Activated CD4-positive, alpha-beta T cell treated with anti-CD3 and anti-CD28 coated beads for 24 hours (primary cell): ENCODE measurements around the gene CNTD1.
A peak's percentile ranks its signal among the peaks of the same experiment; 100 is the strongest.

ENCODE experiments used
- DNase-seq, 2 donors: peaks; one replicate each; pipeline ENCODE4 v3.0.0-alpha.2; 2020; ENCODE audit warnings: low read depth in 2 of 2

Gene CNTD1

DNA sequence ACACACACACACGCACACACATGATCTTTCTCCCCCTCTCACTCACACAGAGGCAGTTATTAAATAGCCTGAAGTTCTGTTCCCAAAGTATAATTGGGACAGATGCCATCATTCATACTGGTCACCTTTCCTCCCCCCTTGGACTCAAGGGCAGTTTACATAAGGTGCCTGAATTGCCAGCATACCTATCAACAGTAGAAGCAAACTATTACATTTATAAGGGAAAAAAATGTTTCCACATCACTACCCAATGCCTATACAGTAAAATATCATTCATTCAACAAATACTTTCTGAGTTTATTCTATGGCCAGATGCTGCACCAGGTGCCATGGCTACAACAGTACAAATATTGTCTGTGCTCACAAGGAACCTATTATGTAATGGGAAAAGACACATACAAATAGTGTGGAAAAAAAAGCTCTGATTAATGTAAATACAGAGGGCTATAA, 6.3 kb downstream of the CNTD1 start:
- DNase-seq = no peak

DNA sequence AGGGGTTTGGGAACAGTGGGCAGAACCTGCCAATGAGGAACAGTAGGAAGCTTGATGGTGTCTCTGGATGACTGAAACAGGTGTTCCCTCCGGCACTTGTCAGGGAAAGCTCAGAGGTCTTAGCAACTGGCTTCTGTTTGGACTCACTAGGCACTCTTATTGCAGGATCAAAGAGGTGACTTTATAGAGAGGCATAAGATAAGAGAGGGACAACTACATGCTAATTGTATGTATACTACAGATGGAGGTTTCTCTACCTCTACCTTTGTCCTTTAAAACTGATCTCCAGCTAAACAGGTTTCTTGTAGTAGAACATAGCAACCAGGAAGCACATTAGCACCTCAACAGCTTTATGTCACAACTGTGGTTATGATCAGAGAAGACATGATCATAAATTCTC, 7.6 kb downstream of the CNTD1 start:
- no peak for DNase-seq

DNA sequence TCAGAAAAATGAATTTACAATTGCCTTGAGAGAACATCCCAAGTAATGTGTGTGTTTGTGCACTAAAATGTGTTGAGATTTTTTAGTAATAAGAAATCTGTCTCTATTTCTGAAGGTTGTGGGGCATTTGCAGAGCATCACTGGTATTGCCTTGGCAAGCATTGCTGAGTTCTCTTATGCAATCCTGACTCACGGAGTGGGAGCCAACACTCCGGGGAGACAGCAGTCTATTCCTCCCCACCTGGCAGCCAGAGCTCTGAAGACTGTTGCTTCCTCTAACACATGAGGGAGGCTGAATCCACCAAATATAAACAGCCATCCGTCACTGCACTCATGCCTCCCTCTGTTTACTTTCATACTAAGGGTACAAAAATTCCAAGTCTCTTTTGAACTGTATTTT, 10.6 kb downstream of the CNTD1 start:
- no peak for DNase-seq

DNA sequence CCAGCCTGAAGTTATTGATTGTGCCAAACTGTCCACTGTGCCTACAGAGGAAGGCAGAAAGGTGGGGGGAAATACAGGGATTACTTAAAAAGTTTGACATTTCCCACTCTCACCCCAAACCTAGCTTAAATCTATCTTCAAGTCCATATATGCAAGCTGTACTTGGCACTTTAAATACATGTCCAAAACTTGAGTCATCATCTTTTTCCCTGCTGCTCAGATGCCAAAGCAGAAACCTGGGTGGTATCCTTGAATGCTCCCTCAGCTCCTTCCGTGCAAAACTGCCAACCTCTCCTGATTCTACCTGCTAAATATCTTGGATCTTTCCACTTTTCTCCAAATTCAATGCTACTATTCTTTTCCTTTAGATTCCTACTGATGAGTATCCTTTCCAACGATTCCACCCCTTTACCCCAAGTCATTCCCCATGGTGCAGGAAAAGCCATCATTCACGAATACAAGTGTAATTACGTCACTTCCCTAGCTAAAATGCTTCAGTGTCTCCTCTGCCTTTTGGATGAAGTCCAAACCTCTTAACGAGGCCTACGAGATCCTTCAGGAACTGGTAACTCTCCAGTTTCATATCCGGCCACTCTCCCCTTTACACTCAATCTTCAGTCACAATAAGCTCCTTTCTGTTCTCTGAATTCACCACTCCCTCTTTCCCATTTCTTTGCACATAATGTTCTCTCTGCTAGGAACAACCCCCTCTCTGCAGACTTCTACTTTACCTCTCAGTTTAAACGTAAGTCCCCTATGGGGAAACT, 16.2 kb downstream of the CNTD1 start:
- DNase-seq = no peak

DNA sequence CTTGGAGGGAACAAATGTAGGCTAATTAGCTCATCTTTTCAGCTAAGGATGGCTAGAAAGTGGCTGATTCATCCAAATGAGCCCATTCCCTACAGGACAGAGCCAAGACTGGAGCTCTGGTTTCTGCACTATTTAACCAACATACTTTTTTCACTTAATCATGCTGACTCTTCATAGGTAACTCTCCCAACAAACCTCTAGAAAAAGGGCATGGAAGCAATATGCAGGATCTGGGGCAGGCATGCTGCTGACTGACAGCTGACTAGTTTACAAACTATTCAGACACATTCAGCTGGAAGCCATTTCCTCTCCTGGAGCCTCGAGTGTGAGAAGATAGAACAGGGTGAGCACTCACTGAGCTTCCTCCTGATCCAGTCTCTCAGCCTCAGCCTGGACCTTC, 19.2 kb downstream of the CNTD1 start:
- no peak for DNase-seq

DNA sequence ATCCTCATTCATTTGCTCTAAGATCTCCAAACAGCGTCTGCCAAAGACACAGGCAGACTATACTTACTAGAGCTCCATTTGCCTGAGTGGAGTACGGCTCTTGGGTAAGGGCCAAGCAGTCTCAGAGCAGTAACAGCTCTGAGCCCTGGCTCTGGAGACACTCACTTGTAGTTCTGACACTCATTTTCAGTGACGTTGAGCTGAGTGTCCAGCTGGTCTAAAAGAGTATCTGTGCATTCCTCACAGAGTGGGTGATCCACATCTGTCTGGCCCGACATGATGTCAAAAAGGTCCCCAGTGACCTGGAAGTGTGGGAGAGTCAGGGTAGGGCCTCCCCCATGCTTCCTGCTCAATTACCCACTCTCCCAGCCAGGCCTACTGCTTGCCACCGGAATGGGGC, 19.7 kb downstream of the CNTD1 start:
- no peak for DNase-seq

DNA sequence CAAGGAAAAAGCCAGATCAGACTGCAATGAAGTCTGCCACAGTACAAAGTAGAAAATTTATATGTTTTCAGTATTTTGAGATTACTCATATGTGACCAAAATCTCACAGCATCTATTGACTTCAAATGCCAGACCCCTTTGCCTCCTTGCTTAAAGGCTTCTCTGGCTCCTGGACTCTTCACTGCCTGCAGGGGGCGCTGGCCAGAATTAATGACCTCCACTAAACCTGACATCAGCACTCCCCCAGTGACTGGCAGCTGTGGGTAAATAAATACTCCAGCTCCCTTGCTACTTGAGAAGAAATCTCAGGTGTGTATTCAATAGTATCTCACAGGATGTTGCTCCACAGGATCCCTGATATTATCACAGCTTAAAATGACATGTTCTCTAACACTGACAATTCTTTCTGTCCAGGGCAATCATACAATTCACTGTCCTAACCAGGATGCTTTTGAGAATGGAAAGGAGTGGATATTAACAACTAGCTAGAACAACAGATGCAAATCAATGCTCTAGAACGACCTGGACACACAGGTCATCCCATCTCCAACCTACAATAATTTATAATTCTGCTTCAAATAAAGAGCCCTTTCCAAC, 21.4 kb downstream of the CNTD1 start:
- DNase-seq = peak; percentile 46 to 63

DNA sequence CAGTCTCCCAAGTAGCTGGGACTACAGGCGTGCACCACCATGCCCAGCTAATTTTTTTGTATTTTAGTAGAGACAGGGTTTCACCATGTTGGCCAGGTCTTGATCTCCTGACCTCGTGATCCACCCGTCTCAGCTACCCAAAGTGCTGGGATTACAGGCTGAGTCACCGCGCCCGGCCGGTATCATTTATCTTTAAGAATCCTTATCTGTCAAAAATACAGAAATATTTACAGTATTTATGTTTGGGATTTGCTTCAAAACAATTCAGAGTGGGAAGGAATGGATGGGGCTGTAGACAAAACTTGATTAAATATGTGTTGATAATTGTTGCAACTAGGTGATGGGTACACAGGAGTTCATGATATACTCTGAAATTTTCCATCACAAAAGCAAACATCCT, 22.5 kb downstream of the CNTD1 start:
- no peak for DNase-seq

DNA sequence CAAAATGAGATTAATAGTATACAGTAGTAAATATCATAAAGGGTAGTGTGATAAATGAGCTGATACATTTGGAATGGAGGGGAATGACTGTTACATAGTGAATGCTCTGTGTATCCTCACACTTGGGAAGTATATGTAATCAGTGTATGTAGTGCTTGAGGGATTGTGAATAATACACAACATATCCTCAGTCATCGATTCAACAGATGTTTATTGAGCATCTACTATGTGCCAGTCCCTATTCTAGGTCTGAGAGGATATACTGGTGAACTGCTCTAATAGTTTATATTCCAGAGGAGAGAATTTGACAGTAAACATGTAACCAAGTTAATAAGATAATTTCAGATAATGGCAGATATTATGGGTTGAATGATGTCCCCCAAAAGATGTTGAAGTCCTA, 28.8 kb downstream of the CNTD1 start:
- DNase-seq = no peak

DNA sequence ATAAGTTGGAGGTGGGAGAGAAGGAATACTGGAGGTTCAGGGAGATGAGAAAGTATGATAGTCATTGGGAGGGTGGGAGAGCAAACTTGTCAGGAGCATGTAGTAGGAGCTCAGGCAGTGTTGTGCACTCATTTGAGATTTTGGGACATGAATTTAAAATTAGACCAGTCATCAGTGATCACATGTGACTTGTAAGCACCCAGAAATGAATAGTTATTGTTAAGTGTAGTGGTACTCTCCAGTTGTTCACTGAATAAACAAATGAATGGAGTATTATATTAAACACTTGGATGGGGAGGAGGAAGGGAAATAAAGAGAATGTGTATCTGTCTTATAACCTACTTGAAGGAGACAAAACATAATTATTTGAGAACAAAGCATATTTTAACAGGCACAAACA, 32.3 kb downstream of the CNTD1 start:
- no peak for DNase-seq

DNA sequence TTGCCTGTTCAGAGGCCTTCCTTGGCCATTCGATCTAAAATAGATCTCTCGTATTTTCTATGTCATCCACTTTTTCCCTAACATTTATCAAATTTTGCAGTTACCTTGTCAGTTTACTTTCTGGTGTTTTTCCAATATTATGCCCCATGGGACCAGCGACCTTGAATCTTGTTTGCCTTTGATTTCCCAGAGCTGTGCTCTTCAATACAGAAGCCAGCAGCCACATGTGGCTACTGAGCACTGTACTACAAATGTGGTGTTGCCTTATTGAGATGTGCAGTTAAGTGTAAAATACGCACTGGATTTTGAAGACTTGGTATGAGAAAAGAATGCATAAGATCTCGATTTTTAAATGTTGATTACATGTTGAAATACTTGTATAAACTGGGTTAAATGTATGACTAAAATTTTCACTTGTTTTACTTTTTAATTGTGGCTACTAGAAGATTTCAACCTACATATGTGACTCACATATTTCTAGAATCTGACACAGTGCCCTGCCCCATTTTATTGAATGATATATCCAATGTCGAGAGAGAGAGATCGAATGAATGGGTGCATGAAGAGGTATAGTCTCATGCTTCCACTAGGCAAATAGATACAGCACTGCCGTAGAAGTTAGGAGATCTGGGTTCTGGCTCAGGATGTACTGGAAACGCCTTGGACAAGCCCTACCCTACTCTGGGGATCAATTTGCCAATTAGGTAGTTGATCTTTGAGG, 33.7 kb downstream of the CNTD1 start:
- DNase-seq = no peak

DNA sequence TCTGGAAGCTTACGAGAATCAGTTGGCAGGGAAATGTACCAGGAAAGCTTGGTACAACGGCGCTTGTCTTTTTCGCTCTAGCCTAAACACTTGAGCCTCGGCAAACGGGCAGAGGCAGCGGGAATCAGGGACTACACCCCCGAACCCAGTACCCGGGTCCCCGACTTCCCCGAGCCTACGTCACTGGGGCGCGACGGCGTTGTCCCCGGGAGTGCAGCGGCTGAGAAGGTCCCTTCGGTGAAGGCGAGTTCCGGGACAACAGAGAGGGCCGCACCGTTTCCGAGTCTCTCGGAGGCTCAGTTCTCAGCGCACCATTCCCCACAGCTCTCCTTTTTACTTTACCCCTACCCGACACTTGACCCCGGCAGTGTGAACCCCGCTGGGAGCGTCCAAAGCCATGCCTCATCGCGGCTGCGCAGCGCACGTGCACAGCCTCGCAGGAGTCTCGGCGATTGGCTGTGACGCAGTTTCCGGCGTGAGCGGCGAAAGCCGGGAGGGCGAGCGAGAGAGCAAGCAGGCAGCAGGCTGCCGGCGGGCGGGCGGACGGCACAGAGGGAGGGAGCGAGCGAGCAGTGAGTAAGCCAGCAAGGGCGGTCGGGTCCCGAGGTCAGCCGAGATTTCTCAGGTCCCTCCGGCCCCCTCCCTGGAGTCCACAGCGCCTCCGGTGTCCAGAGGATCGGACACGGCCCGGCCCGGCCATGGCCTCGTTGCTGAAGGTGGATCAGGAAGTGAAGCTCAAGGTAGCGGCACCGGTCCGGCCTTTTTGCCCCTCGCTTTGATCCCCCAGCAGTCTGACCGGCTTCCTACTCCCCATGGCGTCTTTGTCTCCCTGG, 34.5 kb downstream of the CNTD1 start, which contains the start of gene PSME3:
Gene PSME3, plus strand, starts transcription at position 464 of the 833 bp plus-strand sequence. Its CDS starts 235 bp downstream, at position 699.
- peak; percentile 77 to 85 for DNase-seq

DNA sequence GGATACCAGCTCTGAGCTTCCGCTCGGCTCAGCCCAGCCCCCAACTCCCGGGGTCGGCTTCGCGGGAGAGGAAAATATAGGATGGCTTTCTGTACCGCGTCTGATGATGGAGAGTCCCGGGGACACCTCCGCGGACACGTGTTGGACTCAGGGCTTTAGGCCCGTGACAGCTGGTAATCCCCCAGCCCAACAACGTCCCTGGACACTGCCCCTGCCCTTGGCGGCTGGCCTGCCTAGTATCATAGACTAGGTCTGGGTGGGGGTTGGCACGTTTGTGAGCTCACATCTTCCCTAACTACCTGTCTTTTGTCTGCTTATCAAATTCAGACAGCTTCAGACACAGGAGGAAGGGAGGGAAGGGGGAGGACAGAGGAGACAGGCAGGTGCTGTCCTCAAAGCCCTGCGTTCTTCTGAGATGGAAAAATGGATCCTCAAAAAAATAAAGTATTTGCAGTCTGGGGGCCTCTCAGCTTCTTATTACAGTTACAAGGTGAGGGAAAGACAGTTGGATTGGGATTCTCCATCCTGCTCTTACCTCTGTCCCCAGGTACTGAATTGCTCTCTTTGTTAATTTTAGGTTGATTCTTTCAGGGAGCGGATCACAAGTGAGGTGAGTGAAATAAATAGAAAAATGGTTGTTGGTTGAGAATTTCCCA, 35.2 kb downstream of the CNTD1 start:
- no peak for DNase-seq

DNA sequence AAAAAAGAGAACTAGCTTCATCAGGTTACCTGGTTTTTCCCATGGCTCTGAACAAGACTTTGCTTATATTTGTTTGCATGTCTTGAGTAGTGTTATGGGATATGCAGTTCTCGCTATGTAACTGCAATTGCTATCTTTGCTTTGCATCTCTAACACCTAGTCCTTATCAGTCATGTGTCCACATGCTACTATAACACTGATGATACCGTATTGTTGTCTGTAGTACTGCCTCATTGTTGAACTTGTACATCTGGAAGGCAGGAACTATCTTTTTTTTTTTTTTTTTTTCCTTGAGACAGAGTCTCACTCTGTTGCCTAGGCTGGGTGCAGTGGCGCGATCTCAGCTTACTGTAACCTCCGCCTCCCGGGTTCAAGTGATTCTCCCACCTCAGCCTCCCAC, 37.1 kb downstream of the CNTD1 start:
- DNase-seq = no peak

DNA sequence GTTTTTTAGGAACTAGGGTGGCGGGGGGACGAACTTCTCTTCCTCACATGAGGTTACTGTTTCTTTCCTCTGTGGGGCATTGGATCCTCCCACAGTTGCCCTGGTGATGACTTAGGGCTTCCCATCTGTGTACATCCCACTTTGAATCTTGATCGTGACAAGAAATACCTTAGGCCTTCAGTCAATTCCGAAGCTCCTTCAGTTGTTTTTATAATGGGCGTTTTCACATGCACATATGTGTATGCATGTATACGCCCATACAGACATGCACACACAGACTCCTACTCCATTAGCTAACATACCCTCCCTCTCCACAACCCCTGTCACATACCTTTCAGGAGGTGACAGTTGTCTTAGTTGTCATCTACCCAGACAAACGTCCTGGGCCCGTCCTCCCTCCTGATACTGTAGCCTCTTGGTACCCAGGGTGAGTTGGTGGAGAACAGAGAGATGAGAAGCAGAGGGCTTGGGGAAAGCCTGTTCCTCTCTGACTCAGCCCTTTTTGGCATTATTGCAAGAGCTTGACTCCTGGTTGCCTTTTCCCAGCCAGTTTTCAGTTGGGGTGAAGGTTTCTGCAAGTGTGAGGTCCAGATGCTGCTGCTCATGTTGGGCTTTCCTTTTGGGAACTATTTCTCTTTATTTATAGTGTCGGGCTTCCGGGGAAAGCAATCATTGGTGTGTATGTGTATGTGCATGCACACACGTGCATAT, 43.5 kb downstream of the CNTD1 start:
- DNase-seq = no peak

DNA sequence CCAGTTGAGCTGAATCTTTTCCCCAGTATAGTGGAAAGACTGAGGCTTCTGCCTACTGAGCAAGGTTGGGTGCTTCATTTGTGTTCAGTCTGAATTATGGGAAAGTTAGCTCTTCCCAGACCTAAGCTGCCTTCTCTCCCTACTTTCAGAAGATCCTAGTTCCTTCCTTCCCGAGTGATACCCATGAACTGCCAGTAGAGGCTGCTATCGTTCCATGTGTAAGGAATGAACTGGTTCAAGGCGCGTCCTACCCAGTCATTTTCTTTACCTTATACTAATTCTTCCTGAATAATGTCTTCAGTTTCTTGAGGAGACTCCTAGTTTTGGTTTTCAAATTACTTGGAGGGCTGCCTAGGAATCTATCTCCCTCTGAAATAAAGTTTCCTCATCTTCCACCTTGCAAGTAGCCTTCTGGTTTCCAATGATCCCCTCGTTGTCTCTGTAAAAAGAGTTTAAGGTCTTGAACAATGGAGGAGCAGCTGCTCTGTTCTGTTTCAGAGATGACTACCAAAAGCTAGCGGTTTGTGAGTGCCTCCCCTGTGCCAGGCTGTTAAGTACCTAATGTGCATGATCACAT, 44.8 kb downstream of the CNTD1 start:
- no peak for DNase-seq

DNA sequence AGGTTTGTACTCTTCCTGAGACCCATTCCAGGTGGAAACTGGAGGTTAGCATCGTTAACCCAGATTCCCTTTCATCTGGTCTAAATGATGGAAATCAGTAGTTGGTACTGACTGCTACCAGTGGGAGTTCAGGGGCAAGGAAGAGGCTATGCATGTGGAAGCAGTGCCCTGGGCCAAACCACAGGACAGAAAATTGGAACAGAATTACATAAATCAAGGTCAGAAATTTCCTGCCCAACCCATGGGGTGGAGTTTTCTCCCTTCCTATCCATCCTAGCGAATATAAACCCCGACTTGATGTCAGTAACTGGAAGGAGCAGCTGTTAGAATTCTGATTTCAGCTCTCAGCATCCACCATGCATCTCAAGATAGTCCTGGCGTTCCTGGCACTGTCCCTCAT, 45.6 kb downstream of the CNTD1 start, which contains the start of gene AOC2:
Gene AOC2, plus strand, starts transcription at position 310 of the 400 bp plus-strand sequence. Its CDS starts 47 bp downstream, at position 357.
- no peak for DNase-seq

DNA sequence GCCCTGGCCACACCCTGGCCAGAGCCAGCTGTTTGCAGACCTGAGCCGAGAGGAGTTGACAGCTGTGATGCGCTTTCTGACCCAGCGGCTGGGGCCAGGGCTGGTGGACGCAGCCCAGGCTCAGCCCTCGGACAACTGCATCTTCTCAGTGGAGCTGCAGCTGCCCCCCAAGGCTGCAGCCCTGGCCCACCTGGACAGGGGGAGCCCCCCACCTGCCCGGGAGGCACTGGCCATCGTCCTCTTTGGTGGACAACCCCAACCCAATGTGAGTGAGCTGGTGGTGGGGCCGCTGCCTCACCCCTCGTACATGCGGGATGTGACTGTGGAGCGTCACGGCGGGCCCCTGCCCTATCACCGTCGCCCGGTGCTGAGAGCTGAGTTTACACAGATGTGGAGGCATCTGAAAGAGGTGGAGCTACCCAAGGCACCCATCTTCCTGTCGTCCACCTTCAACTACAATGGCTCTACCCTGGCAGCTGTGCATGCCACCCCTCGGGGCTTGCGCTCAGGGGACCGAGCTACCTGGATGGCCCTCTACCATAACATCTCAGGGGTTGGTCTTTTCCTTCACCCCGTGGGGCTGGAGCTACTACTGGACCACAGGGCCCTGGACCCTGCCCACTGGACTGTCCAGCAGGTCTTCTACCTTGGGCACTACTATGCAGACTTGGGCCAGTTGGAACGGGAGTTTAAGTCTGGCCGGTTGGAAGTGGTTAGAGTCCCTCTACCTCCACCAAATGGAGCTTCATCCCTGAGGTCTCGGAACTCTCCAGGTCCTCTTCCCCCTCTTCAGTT, 46.3 kb downstream of the CNTD1 start:
- DNase-seq = no peak

DNA sequence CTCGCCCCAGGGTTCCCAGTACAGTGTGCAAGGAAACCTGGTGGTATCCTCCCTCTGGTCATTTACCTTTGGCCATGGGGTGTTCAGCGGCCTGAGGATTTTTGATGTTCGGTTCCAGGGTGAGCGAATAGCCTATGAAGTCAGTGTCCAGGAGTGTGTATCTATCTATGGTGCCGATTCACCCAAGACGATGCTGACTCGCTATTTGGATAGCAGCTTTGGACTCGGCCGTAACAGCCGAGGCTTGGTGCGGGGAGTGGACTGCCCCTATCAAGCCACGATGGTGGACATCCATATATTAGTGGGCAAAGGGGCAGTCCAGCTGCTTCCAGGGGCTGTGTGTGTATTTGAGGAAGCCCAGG, 46.9 kb downstream of the CNTD1 start:
- DNase-seq = no peak
